A673 (cell line): Measurements from ENCODE around the gene DUSP3. TPM values are rescaled to one million over a fixed set of nuclear protein-coding genes. Genes with fewer than 3 reads are reported as not detected.
A peak's percentile ranks its signal among the peaks of the same experiment; 100 is the strongest.

Experiments used
- Bru-seq: library from RNA; stranded (reverse); fragments of 400-500 nt; gene quantifications from one replicate; lab custom pipeline; 2021; lab: Mats Ljungman, UMichigan
- BruChase-seq, 2 experiments: library from RNA; stranded (reverse); fragments of 400-500 nt; gene quantifications; one replicate each; lab custom pipeline; 2021; lab: Mats Ljungman, UMichigan
- BruUV-seq: library from RNA; stranded (reverse); fragments of 400-500 nt; replicated peaks from 2 replicates; lab custom pipeline; 2021; lab: Mats Ljungman, UMichigan
- CTCF ChIA-PET: fragments of 300-600 bp; sonication (Branson Sonifier 250); formaldehyde crosslinking; loops from one replicate; lab custom pipeline; 2022; ENCODE audit warnings: antibody characterized with exemption; lab: Charles Lee
- POLR2A ChIA-PET: fragments of 300-600 bp; sonication (Branson Sonifier 250); formaldehyde crosslinking; loops from one replicate; lab custom pipeline; 2022; ENCODE audit warnings: antibody characterized with exemption; ENCODE audit not compliant: low non-redundant PET; lab: Charles Lee
- DNase-seq: peaks from one replicate; pipeline ENCODE4 v3.0.0-alpha.2; 2015; ENCODE audit warnings: low spot score
- H3K27ac ChIP-seq: fragments of 200-600 bp; sonication (generic); 2 replicates; pipeline ENCODE4 v1.5.1; 2016; ENCODE audit warnings: mixed run types, low read depth, mild to moderate bottlenecking, mixed read lengths, antibody characterized with exemption, low read length; ENCODE audit not compliant: poor library complexity, severe bottlenecking
- H3K27me3 ChIP-seq: fragments of 200-600 bp; sonication (generic); replicated peaks from 2 replicates; pipeline ENCODE4 v1.6.1; 2017; ENCODE audit warnings: mixed run types, low read depth, mild to moderate bottlenecking, mixed read lengths, antibody characterized with exemption, low read length; ENCODE audit not compliant: insufficient read depth, poor library complexity
- H3K36me3 ChIP-seq: fragments of 200-600 bp; sonication (generic); 2 replicates; pipeline ENCODE4 v1.6.1; 2016; ENCODE audit warnings: mixed run types, mild to moderate bottlenecking, mixed read lengths, antibody characterized with exemption, low read length; ENCODE audit not compliant: insufficient read depth, poor library complexity, severe bottlenecking
- H3K4me1 ChIP-seq: fragments of 200-600 bp; sonication (generic); 2 replicates; pipeline ENCODE4 v1.6.1; 2017; ENCODE audit warnings: mixed run types, mild to moderate bottlenecking, mixed read lengths, antibody characterized with exemption, low read length; ENCODE audit not compliant: insufficient read depth, poor library complexity, severe bottlenecking
- H3K4me3 ChIP-seq: fragments of 200-600 bp; sonication (generic); 2 replicates; pipeline ENCODE4 v1.5.1; 2016; ENCODE audit warnings: low read depth, mixed run types, mild to moderate bottlenecking, mixed read lengths, low read length; ENCODE audit not compliant: poor library complexity, severe bottlenecking
- H3K9me3 ChIP-seq: fragments of 200-600 bp; sonication (generic); 2 replicates; pipeline ENCODE4 v1.6.1; 2016; ENCODE audit warnings: mixed run types, low read depth, mild to moderate bottlenecking, mixed read lengths, antibody characterized with exemption, low read length; ENCODE audit not compliant: poor library complexity, severe bottlenecking
- EZH2 ChIP-seq: fragments of 200-600 bp; sonication (generic); IDR thresholded peaks from 2 replicates; pipeline ENCODE4 v1.6.1; 2017; ENCODE audit warnings: borderline replicate concordance, low read depth, mild to moderate bottlenecking, mixed read lengths, antibody characterized with exemption, low read length; ENCODE audit not compliant: poor library complexity, severe bottlenecking
- intact Hi-C: fragments of 100-400 bp; cut with micrococcal nuclease; formaldehyde crosslinking; loops from one replicate; pipeline ENCODE4 v1.10.0; 2022; ENCODE audit not compliant: unreplicated experiment
- long read RNA-seq: library from polyadenylated mRNA; stranded (forward); transcript quantifications from one replicate; pipeline ENCODE4 v2.0.0, GENCODE V29; 2022
- total RNA-seq: library from RNA; stranded (reverse); gene quantifications from 2 replicates; pipeline ENCODE4 v1.2.3, GENCODE V29; 2021
- TF ChIP-seq, protein P1 (sequence below): fragments of 300-800, 200-600 bp; sonication (generic); conservative IDR thresholded peaks from 2 replicates; pipeline ENCODE4 v1.5.1; 2017; ENCODE audit warnings: low read depth, mild to moderate bottlenecking, antibody characterized with exemption, low read length, moderate library complexity, mixed read lengths

DUSP3 gene
- total RNA-seq = 20.4 and 22.9 TPM in 2 replicates
- percentile 58 among the genes with signal in this experiment for Bru-seq, nascent RNA
- BruChase-seq, experiment 1, labeled RNA remaining after a 2-hour chase = percentile 74 among the genes with signal in this experiment
- percentile 89 among the genes with signal in this experiment for BruChase-seq, experiment 2, labeled RNA remaining after a 6-hour chase
- long read RNA-seq, full-length matches to known transcripts = 34 of 50 reads
- long read RNA-seq, partial matches to known transcripts = 1 of 50 reads
- long read RNA-seq, other reads (novel, unspliced or antisense) = 15 of 50 reads

DNA sequence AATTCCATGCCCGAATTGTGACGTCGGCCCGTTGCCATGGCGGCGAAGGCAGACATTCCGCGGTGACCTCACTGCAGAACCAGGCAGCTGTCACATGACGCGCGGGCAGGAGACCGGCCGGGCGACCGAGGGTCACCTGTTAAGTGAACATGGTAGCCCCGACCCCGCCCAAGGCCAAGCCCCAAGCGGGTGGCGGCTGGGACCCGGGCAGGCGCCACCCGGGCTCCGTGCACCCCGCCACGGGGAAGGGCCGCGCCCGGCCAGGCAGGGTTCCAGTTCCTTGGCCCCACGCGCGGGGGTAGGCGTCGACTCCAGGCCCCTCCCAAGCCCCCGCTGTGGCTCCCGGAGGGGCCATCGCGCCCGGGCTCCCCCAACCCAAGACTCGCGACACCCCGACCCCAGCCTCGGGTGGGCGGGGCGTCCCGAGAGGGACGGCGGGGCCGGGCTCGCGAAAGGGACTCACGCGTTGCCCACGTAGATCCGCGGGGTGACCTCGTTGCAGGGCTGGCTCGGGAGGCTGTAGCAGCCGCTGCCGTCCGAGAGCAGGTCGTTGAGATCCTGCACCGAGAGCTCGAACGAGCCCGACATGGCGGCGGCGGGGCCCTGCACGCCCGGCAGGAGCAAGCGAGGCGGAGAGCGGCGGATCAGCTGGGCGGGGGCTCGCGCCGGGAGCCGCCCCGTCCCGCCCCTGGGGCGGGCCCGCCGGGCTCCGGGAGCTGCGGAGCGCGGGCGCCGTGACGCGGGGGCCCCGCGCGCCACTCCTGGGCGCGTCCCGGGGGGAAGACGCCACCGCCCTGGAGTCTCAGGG, at the start of gene DUSP3:
TSS of gene DUSP3 (minus strand) at position 641 of the 808 bp plus-strand sequence. CDS start at position 588, 53 bp downstream.
- peak; percentile 74 for DNase-seq
- intact Hi-C loops = no loop called here
- Histone ChIP-seq H3K27me3 (no peaks in the 10 kb centered on the region), H3K27ac (peak within 1 kb of the TSS; percentile 91), H3K4me1 (no peaks in the 10 kb centered on the region), H3K4me3 (peak within 1 kb of the TSS; percentile 74), H3K9me3 (no peaks in the 10 kb centered on the region), H3K36me3 (no peaks in the 10 kb centered on the region)
- no TSS peak for BruUV-seq
- CTCF ChIA-PET = interaction anchor here (0.6 kb wide), 1 partner anchor 209 kb away, joined by 5 read pairs; no protein-coding TSS in a partner anchor
- POLR2A ChIA-PET = no interaction called here
- no peak for TF ChIP-seq EZH2
- TF ChIP-seq, protein P1, sequence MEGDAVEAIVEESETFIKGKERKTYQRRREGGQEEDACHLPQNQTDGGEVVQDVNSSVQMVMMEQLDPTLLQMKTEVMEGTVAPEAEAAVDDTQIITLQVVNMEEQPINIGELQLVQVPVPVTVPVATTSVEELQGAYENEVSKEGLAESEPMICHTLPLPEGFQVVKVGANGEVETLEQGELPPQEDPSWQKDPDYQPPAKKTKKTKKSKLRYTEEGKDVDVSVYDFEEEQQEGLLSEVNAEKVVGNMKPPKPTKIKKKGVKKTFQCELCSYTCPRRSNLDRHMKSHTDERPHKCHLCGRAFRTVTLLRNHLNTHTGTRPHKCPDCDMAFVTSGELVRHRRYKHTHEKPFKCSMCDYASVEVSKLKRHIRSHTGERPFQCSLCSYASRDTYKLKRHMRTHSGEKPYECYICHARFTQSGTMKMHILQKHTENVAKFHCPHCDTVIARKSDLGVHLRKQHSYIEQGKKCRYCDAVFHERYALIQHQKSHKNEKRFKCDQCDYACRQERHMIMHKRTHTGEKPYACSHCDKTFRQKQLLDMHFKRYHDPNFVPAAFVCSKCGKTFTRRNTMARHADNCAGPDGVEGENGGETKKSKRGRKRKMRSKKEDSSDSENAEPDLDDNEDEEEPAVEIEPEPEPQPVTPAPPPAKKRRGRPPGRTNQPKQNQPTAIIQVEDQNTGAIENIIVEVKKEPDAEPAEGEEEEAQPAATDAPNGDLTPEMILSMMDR = no peak

DNA sequence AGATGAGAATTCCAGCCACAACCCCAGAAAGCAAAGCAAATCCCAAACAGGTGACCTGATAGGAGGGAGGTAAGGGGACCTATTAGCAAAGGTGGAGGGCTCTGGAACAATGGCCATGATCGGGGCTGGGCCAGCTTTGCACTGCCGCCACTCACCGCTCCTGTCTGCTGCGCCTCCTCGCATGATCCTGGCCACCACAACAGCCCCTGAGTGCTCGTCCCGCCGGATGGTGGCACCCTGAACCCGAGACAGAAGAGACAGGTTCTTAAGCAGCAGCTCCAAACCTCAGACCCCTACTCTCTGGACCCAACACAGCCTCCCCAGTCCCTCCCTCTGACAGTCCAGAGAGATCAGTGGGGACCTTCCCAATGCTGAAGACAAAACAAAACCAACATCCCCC, 48.8 kb upstream of the DUSP3 start:
- intact Hi-C loops = no loop called here
- CTCF ChIA-PET = no interaction called here

DNA sequence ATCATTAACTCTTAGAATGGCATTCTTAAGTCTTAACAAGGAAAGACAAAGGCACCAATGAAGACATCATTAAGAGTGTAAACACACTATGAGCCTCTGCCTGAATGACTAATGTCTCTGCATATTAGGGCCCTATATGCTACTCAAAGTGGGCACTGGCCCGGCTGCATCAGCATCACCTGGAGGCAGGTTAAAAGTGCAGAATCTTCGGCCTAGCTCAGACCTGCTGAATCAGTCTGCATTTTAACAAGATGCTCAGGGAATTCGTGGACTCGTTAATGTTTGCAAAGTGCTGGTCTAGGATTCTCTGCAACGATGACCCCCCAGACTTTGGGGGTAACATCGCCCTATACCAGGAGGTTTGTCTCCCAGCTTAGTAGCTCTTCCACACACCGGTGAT, 47.4 kb upstream of the DUSP3 start:
- no peaks in the 10 kb centered on the region for H3K36me3 ChIP-seq
- no peaks in the 10 kb centered on the region for H3K27me3 ChIP-seq
- H3K4me1 ChIP-seq = no peaks in the 10 kb centered on the region
- ChIA-PET POLR2A (no interaction called here), CTCF (no interaction called here)
- TF ChIP-seq EZH2 = no peak
- TF ChIP-seq, protein P1 = no peak
- no TSS peak for BruUV-seq
- H3K27ac ChIP-seq = no peak overlapping the region
- H3K9me3 ChIP-seq = no peaks in the 10 kb centered on the region
- no peak overlapping the region for H3K4me3 ChIP-seq
- intact Hi-C loops = no loop called here
- DNase-seq = no peak

More for the DNA sequence above, 48.8 kb upstream of the DUSP3 start:
- no peaks in the 10 kb centered on the region for H3K9me3 ChIP-seq
- no peaks in the 10 kb centered on the region for H3K27me3 ChIP-seq
- H3K4me1 ChIP-seq = no peaks in the 10 kb centered on the region
- H3K36me3 ChIP-seq = no peaks in the 10 kb centered on the region
- no peak for DNase-seq
- POLR2A ChIA-PET = no interaction called here
- TF ChIP-seq EZH2 = no peak
- TF ChIP-seq, protein P1 = no peak
- BruUV-seq = no TSS peak
- H3K27ac ChIP-seq = no peak overlapping the region
- no peak overlapping the region for H3K4me3 ChIP-seq
